A549 (cell line): Measurements from ENCODE around the gene MOCS1. TPM values are rescaled to one million over a fixed set of nuclear protein-coding genes. Genes with fewer than 3 reads are reported as not detected.

ENCODE experiments used
- ATAC-seq, 2 experiments: fragments of 200-7000 bp in 1 of 2; fragments of >200 bp in 1 of 2; cut with Nextera tagmentation in 1 of 2; cut with Tn5 transposase in 1 of 2; 3 replicates each; pipeline versions ENCODE4 v1.8.0 to v1.9.1; 2018 to 2020; ENCODE audit warnings: mild to moderate bottlenecking in 1 of 2, moderate library complexity in 1 of 2
- CTCF ChIA-PET: fragments of 300-600 bp; sonication (Branson Sonifier 250); formaldehyde crosslinking; extraction: SDS; loops from one replicate; lab custom pipeline; 2021; ENCODE audit warnings: antibody characterized with exemption, inconsistent platforms; lab: Yijun Ruan, JAX
- POLR2A ChIA-PET: fragments of 350-600 bp; formaldehyde crosslinking; extraction: SDS; loops from one replicate; lab custom pipeline; 2021; ENCODE audit warnings: antibody characterized with exemption, inconsistent platforms; lab: Yijun Ruan, JAX
- DNase-seq, 2 experiments: peaks; one replicate each; pipeline versions ENCODE4 v3.0.0 to v3.0.0-alpha.2; 2011 to 2016; ENCODE audit warnings: low read depth in 1 of 2, low spot score in 1 of 2
- FAIRE-seq: peaks from 2 replicates; lab custom pipeline; 2011; peaks lifted over from hg19 to GRCh38; lab: Jason Lieb, UNC
- H3K27ac ChIP-seq, 2 experiments: fragments of >200 bp; sonication (Bioruptor Twin); formaldehyde crosslinking; 3 replicates each; pipeline ENCODE4 v1.5.1; 2016 to 2017
- H3K4me1 ChIP-seq: fragments of >200 bp; sonication (Bioruptor Twin); formaldehyde crosslinking; 3 replicates; pipeline ENCODE4 v1.6.1; 2016
- H3K4me2 ChIP-seq: fragments of >200 bp; sonication (Bioruptor Twin); formaldehyde crosslinking; 3 replicates; pipeline ENCODE4 v1.6.1; 2016
- H3K4me3 ChIP-seq: fragments of >200 bp; sonication (Bioruptor Twin); formaldehyde crosslinking; 3 replicates; pipeline ENCODE4 v1.5.1; 2016
- H3K9me3 ChIP-seq: fragments of >200 bp; sonication (Bioruptor Twin); formaldehyde crosslinking; 3 replicates; pipeline ENCODE4 v1.6.1; 2016
- ATOH8 ChIP-seq: fragments of 250-450 bp; sonication (Bioruptor Pico); IDR thresholded peaks from 2 replicates; pipeline ENCODE4 v1.5.0; 2020; ENCODE audit warnings: low read depth, mild to moderate bottlenecking, moderate library complexity
- CBX2 ChIP-seq: fragments of 200-600 bp; sonication (generic); IDR thresholded peaks from 2 replicates; pipeline ENCODE4 v1.6.1; 2016; ENCODE audit warnings: low read depth, mild to moderate bottlenecking, borderline replicate concordance
- CBX8 ChIP-seq: fragments of 200-600 bp; sonication (generic); IDR thresholded peaks from 2 replicates; pipeline ENCODE4 v1.6.1; 2016
- CTCF ChIP-seq: fragments of >200 bp; sonication (Bioruptor Twin); formaldehyde crosslinking; IDR thresholded peaks from 3 replicates; pipeline ENCODE4 v1.5.1; 2016
- EHMT2 ChIP-seq: fragments of 200-600 bp; sonication (generic); IDR thresholded peaks from 2 replicates; pipeline ENCODE4 v1.6.1; 2016; ENCODE audit warnings: antibody characterized with exemption, low read depth, mild to moderate bottlenecking, moderate library complexity
- ESRRA ChIP-seq: fragments of 150-350 bp; IDR thresholded peaks from 2 replicates; pipeline ENCODE4 v1.6.1; 2014; ENCODE audit warnings: mild to moderate bottlenecking, low read length, borderline replicate concordance
- HDAC2 ChIP-seq: fragments of 200-600 bp; sonication (generic); IDR thresholded peaks from 2 replicates; pipeline ENCODE4 v1.6.1; 2016
- HEYL ChIP-seq: fragments of 250-450 bp; sonication (Bioruptor Pico); IDR thresholded peaks from 2 replicates; pipeline ENCODE4 v1.8.0; 2021; ENCODE audit warnings: mild to moderate bottlenecking, moderate library complexity
- JUN ChIP-seq, 2 experiments: fragments of >200 bp; sonication (Bioruptor Twin); formaldehyde crosslinking; IDR thresholded peaks; 2 replicates in 1 of 2; 3 replicates in 1 of 2; pipeline ENCODE4 v1.6.1; 2016 to 2017
- KDM1A ChIP-seq: fragments of 200-600 bp; sonication (generic); IDR thresholded peaks from 2 replicates; pipeline ENCODE4 v1.6.1; 2016; ENCODE audit warnings: low read depth, mild to moderate bottlenecking
- MYC ChIP-seq: IDR thresholded peaks from 2 replicates; pipeline ENCODE4 v1.6.1; 2012; ENCODE audit warnings: mild to moderate bottlenecking, inconsistent platforms, low read length, improper control_type of control experiment, borderline replicate concordance
- NR3C1 ChIP-seq: fragments of >200 bp; sonication (Bioruptor Twin); formaldehyde crosslinking; IDR thresholded peaks from 3 replicates; pipeline ENCODE4 v1.6.1; 2017
- PBX3 ChIP-seq: IDR thresholded peaks from 2 replicates; pipeline ENCODE4 v1.6.1; 2012
- POLR2AphosphoS2 ChIP-seq: conservative IDR thresholded peaks from 2 replicates; pipeline ENCODE4 v1.6.1; 2012; ENCODE audit warnings: low read length, improper control_type of control experiment, inconsistent platforms
- RAD21 ChIP-seq, 2 experiments: fragments of >200 bp in 1 of 2; sonication (Bioruptor Twin) in 1 of 2; formaldehyde crosslinking in 1 of 2; IDR thresholded peaks in 1 of 2; conservative IDR thresholded peaks in 1 of 2; 2 replicates in 1 of 2; 3 replicates in 1 of 2; pipeline ENCODE4 v1.6.1; 2012 to 2018; ENCODE audit warnings: inconsistent platforms in 1 of 2
- REST ChIP-seq: fragments of 200-600 bp; sonication (generic); IDR thresholded peaks from 2 replicates; pipeline ENCODE4 v1.6.1; 2016; ENCODE audit warnings: antibody characterized with exemption, mild to moderate bottlenecking, moderate library complexity
- RNF2 ChIP-seq: fragments of 200-600 bp; sonication (generic); IDR thresholded peaks from 2 replicates; pipeline ENCODE4 v1.6.1; 2016; ENCODE audit warnings: low read depth, mild to moderate bottlenecking, antibody characterized with exemption, moderate library complexity, borderline replicate concordance
- SMC3 ChIP-seq: fragments of >200 bp; sonication (Bioruptor Twin); formaldehyde crosslinking; IDR thresholded peaks from 3 replicates; pipeline ENCODE4 v1.6.1; 2018; ENCODE audit warnings: inconsistent platforms
- TFCP2L1 ChIP-seq: fragments of 250-450 bp; sonication (Bioruptor Pico); IDR thresholded peaks from 2 replicates; pipeline ENCODE4 v1.5.0; 2021; ENCODE audit warnings: mild to moderate bottlenecking
- TP53 ChIP-seq: fragments of 250-450 bp; sonication (Bioruptor Pico); IDR thresholded peaks from 2 replicates; pipeline ENCODE4 v1.5.0; 2021; ENCODE audit warnings: mild to moderate bottlenecking, moderate library complexity
- ZFP36 ChIP-seq: fragments of 450-650 bp; IDR thresholded peaks from 2 replicates; pipeline ENCODE4 v1.6.1; 2014; ENCODE audit warnings: borderline replicate concordance; ENCODE audit not compliant: partially characterized antibody
- ZSCAN20 ChIP-seq: fragments of 250-450 bp; sonication (Bioruptor Pico); IDR thresholded peaks from 2 replicates; pipeline ENCODE4 v1.8.0; 2022; ENCODE audit warnings: mild to moderate bottlenecking, moderate library complexity
- whole genome bisulfite sequencing: methylation state at CpG from one replicate; pipeline ENCODE4 v1.1.6; 2017; ENCODE audit errors: missing lambda C conversion rate; 5-methylcytosine and 5-hydroxymethylcytosine counted together
- polyA plus RNA-seq, 4 experiments: library from polyadenylated mRNA; depleted of rRNA in 3 of 4; stranded (reverse); fragments of >200 nt; fragmentation: RNase III in 1 of 4; extraction: RNeasy Plus Mini Kit Qiagen cat#74134 plus additional on column Dnase treatment in 1 of 4; gene quantifications; 2 replicates in 3 of 4; 3 replicates in 1 of 4; pipeline ENCODE4 v1.2.3, GENCODE V29; 2011 to 2017

The MOCS1 gene
- polyA plus RNA-seq, 2 of the 4 experiments (the other 2 are of a cell fraction) = 0.68 to 1.8 TPM

GRCh38 chr6:39982720-39983119, 48.5 kb upstream of the MOCS1 start:
- no peak for DNase-seq
- ChIA-PET POLR2A (no interaction called here), CTCF (no interaction called here)
- ATAC-seq = no peak
- Histone ChIP-seq H3K9me3 (no peaks in the 10 kb centered on the region), H3K4me3 (no peak overlapping the region), H3K4me1 (no peaks in the 10 kb centered on the region), H3K4me2 (no peak overlapping the region), H3K27ac (no peak overlapping the region)
- no peak for FAIRE-seq
- TF ChIP-seq RNF2 (no peak), ESRRA (no peak), ATOH8 (CRISPR knock-in tag) (no peak), HEYL (CRISPR knock-in tag) (no peak)

- no peak overlapping the region for H3K27ac ChIP-seq
- peak; percentile 33 to 36 for DNase-seq
- no peak for FAIRE-seq
- POLR2A ChIA-PET = interaction anchor here (0.7 kb wide), 1 partner anchor 319 kb away, joined by 7 read pairs; no protein-coding TSS in a partner anchor
- CTCF ChIA-PET = interaction anchor here (0.6 to 1.2 kb wide), 8 partner anchors 12 to 1534 kb away, joined by 3 to 5 read pairs (median 3); no protein-coding TSS in a partner anchor
- H3K4me3 ChIP-seq = no peak overlapping the region
- TF ChIP-seq RAD21 (conservative IDR thresholded peaks at IDR 0.05 in 1 of 2, IDR thresholded peaks at IDR 0.05 in 1 of 2) (peak; percentile 52 to 60), HDAC2 (no peak), SMC3 (peak; percentile 29; the same call in 1 of the 3 replicates), CTCF (peak; percentile 46), MYC (no peak), CBX8 (no peak)
- no peak overlapping the region for H3K4me2 ChIP-seq
- peak; percentile 56 to 79; a peak in 4 of 6 replicates for ATAC-seq
- H3K4me1 ChIP-seq = no peaks in the 10 kb centered on the region
- WGBS = 22% methylated on average over 3 of the region's 3 CpGs
- H3K9me3 ChIP-seq = no peaks in the 10 kb centered on the region
Observed at GRCh38 chr6:39980839-39981580, 46.7 kb upstream of the MOCS1 start.

GRCh38 chr6:39979461-39980328, 45.4 kb upstream of the MOCS1 start:
- DNase-seq = no peak
- Histone ChIP-seq H3K4me3 (no peak overlapping the region), H3K4me2 (no peak overlapping the region), H3K4me1 (no peaks in the 10 kb centered on the region), H3K9me3 (no peaks in the 10 kb centered on the region), H3K27ac (no peak overlapping the region)
- WGBS = 0% methylated on average over 3 of the region's 3 CpGs
- ChIA-PET POLR2A (no interaction called here), CTCF (interaction anchor here (1.0 kb wide), 1 partner anchor 864 kb away, joined by 3 read pairs; no protein-coding TSS in a partner anchor)
- no peak for FAIRE-seq
- ATAC-seq = no peak
- no peak for TF ChIP-seq ZFP36
- TF ChIP-seq PBX3 = no peak
- TF ChIP-seq SMC3 = no peak
- no peak for TF ChIP-seq REST
- no peak for TF ChIP-seq TP53 (CRISPR knock-in tag)
- no peak for TF ChIP-seq NR3C1
- TF ChIP-seq CBX2 = no peak
- TF ChIP-seq POLR2AphosphoS2 = no peak
- TF ChIP-seq TFCP2L1 (CRISPR knock-in tag) = no peak
- TF ChIP-seq EHMT2 = no peak
- no peak for TF ChIP-seq ESRRA
- no peak for TF ChIP-seq JUN (IDR thresholded peaks at IDR 0.05)
- TF ChIP-seq ZSCAN20 (CRISPR knock-in tag) = no peak
- no peak for TF ChIP-seq KDM1A
